Pons (tissue), 1 donor: ENCODE measurements around the gene RPS15A.
"Not testable (repeated sequence)": the region's sequence is repeated elsewhere in the genome, so short reads cannot be mapped to it uniquely, and the experiment has no call there.

Experiments used
- DNase-seq: peaks from one replicate; pipeline ENCODE4 v3.0.0-alpha.2; 2016; ENCODE audit warnings: low spot score

RPS15A gene

DNA sequence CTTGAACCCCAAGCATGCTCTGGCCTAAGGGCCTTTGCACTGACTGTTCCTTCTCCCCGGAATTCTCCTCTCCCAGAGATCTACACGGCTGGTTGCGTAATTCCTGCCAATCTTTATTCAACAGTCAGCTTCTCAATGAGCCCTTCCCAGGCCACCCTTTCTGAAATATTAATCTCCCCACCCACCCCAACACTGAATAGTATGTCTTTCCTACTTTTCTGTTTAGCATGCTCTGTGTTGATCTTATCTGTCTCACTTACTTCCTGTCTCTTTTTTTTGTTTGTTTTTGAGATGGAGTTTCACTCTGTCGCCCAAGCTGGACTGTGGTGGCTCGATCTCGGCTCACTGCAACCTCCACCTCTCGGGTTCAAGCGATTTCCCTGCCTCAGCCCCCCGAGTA is 33.5 kb downstream of the RPS15A start:
- DNase-seq = not testable (repeated sequence)

DNA sequence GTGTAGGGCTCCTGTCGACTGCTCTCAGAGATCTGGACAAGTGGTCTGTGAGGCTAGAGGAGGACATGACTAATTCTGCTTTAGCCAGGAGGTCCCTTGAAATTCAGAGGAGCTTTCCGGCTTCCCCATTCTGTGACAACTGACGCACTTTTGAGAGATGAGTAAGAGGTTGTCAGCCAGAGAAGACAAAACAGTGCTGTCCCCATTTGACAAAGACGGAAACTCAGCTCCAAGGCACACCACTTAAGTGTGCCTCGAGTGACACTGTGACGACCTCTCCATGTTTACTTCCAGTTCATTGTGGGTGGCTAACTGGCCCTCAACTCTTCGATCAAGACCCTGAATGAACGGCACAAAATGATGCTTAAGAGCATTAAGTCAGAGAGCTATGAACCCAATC is 47.3 kb downstream of the RPS15A start:
- DNase-seq = not testable (repeated sequence)

DNA sequence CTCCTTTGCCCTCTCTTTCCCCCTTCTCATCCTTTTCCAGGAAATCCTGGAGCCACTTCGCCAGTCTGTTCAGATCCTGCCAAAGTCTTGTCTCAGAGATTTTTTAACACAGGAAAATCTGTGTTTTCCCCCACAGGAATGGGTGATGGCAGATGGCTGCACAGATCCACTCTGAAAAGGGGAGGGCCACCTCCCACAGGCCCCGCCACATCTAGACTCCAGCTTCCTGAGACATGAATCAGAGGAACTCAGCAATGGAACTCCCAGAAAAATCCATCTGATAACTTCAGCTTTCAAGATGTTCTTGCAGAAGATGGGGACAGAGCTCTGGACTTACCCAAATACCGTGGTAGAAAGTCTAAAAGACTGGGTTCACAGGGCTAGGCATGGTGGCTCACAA is 50.1 kb downstream of the RPS15A start:
- not testable (repeated sequence) for DNase-seq

DNA sequence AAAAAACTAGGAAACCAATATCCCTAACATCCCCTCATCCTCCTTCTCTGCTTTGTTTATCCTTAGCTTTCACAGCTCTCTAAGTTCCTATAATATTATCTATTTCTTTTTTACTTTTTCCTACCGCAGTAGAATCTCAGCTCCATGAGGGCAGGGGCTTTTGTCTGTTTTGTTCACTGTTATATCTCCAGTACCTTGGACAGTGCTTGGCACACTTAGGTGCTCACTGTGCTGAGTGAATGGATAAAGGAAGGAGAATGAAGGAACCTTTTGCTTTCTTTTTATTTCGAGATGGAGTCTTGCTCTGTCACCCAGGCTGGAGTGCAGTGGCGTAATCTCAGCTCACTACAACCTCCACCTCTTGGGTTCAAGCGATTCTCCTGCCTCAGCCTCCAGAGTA is 51.4 kb downstream of the RPS15A start:
- not testable (repeated sequence) for DNase-seq

DNA sequence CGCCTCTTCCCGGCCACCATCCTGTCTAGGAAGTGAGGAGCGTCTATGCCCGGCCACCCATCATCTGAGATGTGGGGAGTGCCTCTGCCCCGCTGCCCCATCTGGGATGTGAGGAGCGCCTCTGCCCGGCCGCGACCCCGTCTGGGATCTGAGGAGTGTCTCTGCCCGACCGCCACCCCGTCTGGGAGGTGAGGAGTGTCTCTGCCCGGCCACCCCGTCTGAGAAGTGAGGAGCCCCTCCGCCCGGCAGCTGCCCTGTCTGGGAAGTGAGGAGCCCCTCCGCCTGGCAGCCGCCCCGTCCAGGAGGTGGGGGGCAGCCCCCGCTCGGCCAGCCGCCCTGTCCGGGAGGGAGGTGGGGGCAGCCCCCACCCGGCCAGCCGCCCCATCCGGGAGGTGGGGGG is 55.9 kb downstream of the RPS15A start:
- DNase-seq = not testable (repeated sequence)
